Measurements from ENCODE around the gene PWP1.

The PWP1 gene

GRCh38 chr12:107685360-107686248, at the start of gene PWP1:
PWP1 (plus strand) TSS chr12:107685799; CDS start chr12:107685900, 101 bp downstream.
- DNase-seq = peak; percentile 98

DNA sequence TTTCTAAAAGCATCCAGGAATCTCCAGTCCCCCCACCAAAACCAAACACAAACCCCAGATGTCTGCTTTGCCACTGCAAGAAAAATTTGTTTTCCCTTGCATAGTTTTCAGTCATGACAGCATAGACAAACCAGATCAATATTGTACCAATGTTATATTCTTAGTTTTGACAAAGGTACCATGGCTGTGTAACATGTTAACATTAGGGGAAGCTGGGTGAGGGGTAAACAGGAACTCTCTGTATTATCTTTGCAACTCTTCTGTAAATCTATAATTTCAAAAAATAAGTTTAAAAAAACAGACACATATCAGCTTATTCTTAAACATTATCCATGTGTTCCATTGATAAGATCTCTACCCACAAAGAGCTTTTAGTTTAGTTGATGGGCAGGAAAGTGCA, 44.4 kb upstream of the PWP1 start:
- DNase-seq = no peak

- no peak for DNase-seq
Observed at GRCh38 chr12:107642240-107642639, 43.4 kb upstream of the PWP1 start.

- no peak for DNase-seq
Observed at GRCh38 chr12:107645630-107646333, 39.8 kb upstream of the PWP1 start.

- DNase-seq = no peak
Observed at GRCh38 chr12:107646436-107646835, 39.2 kb upstream of the PWP1 start.

- DNase-seq = no peak
Observed at GRCh38 chr12:107649661-107650061, 35.9 kb upstream of the PWP1 start.

DNA sequence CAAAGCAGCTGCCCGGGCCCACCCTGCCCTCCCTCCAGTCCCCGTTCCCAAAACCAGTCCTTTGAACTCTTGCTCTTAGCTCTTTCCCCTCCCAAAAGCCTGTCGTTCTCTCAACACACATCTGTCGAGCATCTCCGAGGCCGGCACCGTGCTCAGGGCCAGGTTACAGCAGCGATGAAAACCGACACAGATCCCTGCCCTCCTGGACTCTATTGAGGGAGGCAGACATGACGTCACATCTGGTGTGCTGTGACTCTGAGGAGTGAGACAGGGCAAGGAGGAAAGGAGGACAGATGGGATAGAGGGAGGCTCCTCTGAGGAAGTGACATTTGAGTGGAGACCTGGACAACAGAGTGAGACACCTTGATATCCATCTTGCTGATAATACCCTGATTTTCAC, 34.6 kb upstream of the PWP1 start:
- DNase-seq = no peak

DNA sequence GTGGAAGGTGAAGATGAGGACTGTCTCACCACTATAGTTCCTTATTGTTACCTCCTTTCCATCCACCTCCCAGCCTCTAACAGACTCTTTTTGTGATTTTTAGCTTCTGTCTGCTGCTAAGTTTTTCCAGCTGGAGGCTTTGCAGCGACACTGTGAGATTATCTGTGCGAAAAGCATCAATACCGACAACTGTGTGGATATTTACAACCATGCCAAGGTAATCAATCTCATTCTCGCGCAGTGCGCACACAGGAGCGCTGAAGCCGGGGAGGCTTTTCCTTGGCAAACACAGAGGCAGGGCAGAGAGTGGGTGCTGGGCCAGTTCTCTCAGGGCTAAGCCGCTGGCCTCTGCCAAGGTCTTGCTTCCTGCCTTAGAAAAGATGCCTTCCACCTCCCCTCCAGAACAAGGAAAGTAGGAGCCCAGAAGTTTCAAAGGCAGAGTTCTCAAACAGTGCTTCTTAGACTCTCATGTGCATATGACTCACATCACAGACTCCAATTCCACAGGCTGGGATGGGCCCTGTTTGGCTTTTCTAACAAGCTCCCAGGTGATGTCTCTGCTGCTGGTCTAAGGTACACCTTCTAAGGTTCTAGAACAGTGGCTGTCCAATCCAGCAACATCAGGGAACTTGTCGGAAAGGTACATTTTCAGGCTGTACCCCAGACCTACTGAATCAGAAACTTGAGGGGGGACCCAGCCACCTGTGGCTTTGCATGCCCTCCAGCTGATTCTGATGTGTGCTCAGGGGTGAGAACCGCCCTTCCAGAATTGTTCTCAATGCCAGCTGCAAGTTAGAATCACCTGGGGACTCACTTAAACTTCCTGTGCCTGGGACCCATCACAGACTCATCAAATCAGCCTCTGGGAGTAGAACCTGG, 33.8 kb upstream of the PWP1 start:
- DNase-seq = no peak

- no peak for DNase-seq
Observed at GRCh38 chr12:107653519-107653918, 32.1 kb upstream of the PWP1 start.

GRCh38 chr12:107654873-107655272, 30.7 kb upstream of the PWP1 start:
- no peak for DNase-seq

- no peak for DNase-seq
Observed at GRCh38 chr12:107655281-107656065, 30.1 kb upstream of the PWP1 start.

GRCh38 chr12:107656302-107656701, 29.3 kb upstream of the PWP1 start:
- no peak for DNase-seq

- no peak for DNase-seq
Observed at GRCh38 chr12:107657133-107657532, 28.5 kb upstream of the PWP1 start.

DNA sequence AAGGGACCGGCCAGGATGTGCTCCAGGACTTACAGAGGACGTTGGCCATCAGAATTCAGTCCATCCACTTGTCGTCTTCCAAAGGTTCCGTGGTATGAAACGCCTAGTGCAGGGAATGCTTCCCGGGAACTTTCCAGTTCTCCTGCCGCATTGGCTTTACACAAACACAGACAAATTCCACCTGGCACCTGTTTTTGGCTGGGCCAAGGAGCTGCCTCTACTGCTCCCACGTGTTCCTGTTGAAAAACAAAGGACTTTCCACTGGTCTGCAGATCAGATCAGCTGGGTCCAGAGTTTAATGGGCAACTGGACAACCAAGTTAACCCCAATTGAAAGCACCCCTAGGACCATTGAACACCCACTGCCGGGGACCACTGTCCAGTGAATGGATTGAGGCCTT, 28.0 kb upstream of the PWP1 start:
- DNase-seq = no peak

DNA sequence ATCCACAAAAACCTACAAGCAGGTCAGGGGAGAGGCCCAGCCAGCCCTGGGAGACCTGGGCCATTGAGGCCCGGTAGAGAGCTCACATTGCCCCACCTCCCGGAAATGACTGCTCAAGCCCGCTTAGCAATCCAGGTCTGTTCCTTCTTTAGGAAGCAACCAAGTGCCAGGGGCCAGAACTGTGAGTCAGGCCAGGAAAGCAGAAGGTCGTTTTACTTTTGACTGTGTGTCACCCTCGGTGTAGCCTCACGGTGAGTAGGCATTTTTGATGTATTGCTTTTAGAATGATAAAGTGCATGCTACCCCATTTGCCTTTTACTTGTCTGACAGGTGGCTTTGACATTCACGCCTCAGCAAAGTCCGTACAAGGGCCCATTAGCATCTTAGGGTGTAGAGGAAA, 25.4 kb upstream of the PWP1 start:
- no peak for DNase-seq

DNA sequence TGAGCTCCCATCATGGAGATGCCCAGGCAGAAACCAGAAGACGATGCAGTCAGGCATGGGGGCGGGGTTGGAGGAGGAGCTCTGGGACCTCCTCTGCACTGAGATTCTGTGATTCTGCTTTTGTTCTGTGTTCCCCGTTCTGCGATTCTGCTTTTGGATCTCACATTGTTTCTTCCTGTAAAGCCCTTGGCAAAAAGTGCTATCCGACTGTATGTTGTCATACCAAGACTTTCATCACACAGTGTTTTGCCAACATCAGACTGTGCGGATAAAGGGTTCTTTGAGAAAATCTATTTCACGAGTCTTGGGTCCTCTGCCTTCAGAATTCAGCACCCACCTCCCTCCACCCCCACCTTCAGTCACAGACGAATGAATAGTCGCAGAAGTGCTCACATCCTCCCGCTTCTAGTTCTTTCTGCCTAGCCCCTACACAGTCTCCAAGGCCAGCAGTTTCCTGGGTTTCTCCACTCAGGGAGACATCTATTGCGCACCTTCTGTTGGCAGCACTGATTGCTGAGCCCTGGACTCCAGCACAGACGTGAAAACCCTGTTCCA, 24.7 kb upstream of the PWP1 start:
- DNase-seq = no peak

DNA sequence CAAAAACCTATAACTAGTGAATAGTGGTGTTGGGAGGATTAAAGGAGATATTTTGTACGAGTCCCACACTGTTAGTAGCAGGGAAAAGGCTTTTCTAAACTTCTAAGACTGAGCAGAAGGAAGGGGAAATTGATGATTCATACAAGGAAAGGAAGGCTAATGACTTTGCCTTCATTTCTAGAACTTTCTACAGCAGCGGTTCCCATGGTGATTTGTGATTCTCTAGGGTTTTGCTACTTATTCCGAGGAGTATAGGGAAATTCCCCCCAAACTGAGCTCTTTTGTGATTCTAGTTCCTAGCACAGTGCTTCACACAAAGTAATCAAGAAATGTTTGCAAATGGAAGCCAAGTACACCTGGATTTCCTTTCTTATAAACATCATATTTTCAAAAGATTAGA, 23.8 kb upstream of the PWP1 start:
- no peak for DNase-seq

DNA sequence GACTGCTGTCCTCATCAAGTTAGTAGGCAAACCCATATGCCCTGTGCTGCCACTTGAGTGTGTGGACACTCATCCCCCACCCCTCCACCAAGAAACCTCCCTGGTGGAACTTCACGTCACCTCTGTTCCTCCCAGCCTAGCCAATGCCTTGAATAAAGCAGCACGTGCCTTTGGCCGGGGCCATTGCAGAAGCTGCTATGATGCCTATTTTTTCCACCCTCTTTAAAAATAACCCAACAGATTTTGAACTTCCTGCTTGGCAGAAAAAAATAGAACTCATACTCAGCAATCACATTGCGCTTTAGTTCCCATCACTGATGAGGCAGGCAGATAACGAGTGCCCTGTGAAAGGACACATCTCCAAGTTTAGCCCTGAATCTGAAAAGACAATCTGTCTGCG, 23.1 kb upstream of the PWP1 start:
- DNase-seq = no peak

GRCh38 chr12:107663277-107663676, 22.3 kb upstream of the PWP1 start:
- DNase-seq = no peak

GRCh38 chr12:107666009-107666408, 19.6 kb upstream of the PWP1 start:
- DNase-seq = no peak

GRCh38 chr12:107667464-107667863, 18.1 kb upstream of the PWP1 start:
- no peak for DNase-seq

Measured in activated CD8-positive, alpha-beta memory T cell treated with anti-CD3 and anti-CD28 coated beads, Interleukin-2, amount 50 U/mL, for 48 hours (primary cell).